HG03159 (cell line): ENCODE results near the gene TPCN1.
"Not testable (repeated sequence)": the region's sequence is repeated elsewhere in the genome, so short reads cannot be mapped to it uniquely, and the experiment has no call there.

Source experiments
- ATAC-seq: cut with Tn5 transposase; IDR thresholded peaks from one replicate; pipeline ENCODE4 v1.9.1; 2021; ENCODE audit warnings: mild to moderate bottlenecking, moderate library complexity; ENCODE audit not compliant: unreplicated experiment

The TPCN1 gene

GRCh38 chr12:113196582-113196981, 24.7 kb upstream of the TPCN1 start:
- ATAC-seq = no peak

- ATAC-seq = no peak
Measured at GRCh38 chr12:113196990-113197389, 24.3 kb upstream of the TPCN1 start.

DNA sequence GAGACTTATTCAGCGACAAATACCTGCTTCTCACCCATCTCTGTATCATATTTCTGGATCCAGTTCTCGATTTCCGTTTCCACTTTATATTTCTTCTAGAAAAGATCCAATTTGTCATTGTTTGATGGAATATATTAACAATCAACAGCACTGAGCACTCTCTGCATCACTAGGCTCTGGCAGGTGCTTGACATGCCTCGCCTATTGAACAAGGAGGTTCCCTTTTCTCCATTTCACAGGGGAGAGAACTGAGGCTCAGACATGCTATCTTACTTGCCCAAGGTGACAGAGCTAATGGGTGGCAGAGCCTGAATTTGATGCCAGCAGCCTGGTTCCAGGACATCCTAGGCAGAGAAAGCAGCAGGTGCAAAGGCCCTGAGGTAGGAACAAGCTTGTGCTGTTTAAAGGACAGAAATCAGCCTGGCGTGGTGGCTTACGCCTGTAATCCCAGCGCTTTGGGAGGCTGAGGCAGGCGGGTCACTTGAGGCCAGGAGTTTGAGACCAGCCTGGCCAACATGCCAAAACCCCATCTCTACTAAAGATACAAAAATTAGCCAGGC, 23.7 kb upstream of the TPCN1 start:
- ATAC-seq = no peak

DNA sequence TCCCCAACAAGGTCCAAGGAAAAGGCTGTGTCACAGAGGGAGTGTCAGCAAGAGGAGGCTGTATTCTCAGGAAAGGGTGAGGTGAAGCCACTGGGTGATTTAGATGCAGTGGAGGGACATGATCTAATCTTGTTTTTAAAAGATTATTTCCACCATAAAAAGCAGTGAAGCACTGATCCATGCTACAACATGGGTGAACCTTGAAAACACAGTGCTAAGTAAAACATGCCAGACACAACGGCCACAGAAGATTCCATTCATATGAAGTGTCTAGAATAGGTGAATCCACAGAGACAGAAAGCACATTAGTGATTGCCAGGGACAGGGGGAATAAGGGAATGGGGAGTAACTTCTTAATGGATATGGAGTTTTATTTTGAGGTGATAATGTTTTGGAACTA, 23.0 kb upstream of the TPCN1 start:
- ATAC-seq = no peak

DNA sequence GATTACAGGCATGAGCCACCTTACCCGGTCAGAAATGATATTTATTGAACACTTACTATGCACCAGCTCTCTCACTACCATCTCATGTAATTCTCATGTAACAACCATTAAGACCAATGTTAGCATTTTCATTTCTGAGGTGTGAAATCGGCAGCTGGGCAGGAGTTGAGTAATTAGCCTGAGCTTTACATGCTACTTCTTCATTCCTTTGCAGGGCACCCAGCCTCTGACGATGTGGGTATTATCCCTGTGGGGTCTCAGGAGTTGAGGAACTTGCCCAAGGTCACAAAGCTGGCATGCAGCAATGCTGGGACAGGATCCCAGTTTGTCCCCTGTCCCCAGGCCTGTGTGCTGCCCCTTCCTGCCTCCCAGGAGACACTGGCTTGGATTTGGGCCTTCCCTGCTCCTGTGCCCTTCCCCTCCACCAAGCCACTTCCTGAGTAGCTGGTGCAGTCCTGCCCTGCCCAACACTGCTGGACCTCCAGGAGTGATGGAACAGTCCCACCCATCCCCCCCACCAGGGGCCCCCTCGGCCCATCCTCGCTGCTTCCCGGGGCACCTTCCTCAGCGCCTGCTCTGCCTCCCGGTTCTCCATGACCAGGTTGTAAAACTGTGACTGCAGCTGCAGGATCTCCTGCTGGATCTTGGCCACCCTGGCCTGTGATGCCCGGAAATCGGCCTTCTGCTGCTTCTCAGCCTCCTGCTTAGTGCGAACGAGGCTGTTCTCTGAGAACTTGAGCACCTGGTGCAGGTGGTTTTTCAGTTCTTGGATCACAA, 21.1 kb upstream of the TPCN1 start:
- no peak for ATAC-seq

DNA sequence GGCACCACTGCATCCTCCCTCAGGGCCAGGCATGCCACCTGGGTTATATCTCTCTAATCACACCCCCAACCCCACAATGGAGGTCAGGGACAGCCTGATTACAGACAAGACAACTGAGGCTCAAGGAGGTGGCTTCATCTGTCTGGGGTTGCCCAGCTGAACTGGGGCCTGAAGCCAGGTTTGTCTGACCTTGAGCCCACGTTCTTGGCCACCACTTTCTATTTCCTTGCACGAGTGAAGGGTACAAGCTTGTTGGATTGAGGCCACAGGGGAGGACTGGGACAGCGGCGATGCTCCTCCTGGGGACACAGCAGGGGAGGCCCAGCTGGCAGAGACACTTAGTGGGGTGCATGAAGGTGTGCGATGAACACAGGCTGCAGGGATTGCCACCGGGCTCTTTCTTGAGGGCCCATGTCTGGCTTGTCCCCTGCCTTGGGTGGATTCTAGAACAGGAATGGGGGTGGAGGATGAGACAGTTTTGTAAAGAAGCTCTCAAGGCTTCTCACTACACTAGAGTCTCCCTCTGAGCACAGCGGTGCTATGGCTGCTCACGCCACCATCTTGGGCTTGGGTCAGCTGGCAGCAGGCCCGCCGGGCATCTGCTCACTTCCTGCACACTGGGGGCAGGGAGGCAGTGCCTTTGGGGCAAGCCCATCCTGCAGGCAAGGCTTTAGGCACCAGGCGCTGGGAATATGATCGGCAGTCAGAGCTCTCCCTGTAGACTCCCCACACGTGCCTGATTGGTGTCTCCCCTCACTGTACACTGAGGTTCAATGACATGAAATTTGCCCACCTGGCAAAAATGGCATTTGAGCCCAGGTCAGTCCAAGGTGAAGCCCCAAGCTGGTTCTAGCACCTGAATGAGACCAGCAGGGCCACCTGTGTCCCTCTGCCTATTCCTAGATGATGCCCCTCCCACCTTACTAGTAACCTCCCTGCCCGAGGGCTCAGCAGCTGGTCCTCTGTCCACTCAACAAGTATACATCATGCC, 19.8 kb upstream of the TPCN1 start:
- no peak for ATAC-seq

DNA sequence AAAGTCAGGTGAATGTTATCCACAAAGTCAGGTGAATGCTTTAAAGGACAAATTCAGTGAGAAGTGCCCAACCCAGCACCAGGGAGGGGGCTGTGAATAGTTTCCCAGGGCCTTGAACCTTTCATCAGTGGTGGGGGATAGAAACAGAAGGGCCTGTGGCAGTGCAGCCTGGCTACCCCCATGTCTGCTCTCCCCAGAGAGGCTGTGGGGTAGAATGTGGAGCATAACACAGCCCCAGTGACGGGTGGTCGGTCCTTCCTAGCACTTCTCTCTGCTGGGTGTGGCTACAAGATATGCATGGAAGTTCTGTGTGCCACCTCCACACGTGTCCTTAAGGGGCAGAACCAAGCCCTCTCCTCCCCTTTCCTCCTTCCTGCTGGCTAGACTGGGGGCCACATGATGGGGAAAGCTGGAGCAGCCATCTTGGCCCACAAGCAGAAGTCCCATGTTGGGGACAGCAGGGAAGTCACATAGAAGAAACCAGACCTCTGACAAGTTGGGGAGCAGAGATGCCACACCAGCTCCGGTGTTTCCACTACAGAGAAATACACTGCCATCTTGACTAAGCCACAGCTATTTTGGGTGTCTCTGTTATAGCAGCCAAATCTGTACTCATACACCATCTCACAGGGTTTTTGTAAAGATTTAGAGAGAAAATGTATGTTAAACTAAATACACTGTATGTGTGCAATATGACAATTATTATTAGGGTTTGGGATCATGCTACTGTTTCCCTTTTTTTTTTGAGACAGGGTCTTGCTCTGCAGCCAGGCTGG, 18.8 kb upstream of the TPCN1 start:
- ATAC-seq = no peak

DNA sequence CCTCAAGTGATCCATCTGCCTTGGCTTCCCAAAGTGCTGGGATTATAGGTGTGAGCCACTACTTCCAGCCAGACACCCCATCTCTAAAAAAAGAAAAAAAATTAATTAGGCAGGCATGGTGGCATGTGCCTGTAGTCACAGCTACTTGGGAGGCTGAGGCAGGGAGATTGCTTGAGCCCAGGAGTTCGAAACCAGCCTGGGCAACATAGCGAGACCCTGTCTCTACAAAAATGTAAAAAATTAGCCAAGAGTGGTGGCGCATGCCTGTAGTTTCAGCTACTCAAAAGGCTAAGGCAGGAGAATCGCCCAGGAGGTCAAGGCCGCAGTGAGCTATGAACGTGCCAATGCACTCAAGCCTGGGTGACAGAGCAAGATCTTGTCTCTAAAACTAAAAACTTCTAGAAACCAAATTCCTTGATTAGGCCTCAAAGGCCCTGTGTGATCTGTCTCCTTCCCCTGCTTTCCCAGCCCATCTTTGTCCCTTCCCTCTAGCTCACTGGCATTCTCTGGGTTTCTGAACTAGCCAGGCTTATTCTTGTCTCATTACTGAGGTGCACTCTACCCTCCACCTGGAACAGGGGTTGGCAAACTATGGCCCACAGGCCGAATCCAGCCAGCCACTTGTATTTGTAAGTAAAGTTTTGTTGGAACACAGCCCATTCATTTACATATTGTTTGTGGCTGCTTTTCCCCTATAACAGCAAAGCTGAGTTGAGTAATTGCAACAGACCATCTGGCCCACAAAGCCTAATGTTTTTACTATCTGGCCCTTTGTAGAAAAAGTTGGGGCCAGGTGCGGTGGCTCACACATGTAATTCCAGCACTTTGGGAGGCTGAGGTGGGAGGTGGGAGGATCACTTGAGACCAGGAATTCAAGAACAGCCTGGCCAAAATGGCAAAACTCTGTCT, 17.2 kb upstream of the TPCN1 start:
- no peak for ATAC-seq

DNA sequence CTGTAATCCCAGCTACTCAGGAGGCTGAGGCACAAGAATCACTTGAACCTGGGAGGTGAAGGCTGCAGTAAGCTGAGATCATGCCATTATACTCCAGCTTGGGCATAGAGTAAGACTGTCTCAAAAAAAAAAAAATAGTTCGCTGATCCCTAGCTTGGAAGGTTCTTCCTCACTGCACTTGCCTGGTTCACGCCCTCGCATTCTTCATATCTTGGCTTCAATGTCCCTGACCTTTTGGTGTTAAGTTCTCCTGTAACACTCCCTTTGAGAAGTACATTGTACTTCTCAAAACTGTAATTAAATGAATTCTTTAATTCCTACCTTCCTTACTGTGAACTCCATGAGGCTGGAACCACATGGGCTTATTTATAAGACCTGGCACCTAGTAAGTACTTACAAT, 16.5 kb upstream of the TPCN1 start:
- ATAC-seq = no peak

GRCh38 chr12:113206802-113207201, 14.5 kb upstream of the TPCN1 start:
- not testable (repeated sequence) for ATAC-seq

DNA sequence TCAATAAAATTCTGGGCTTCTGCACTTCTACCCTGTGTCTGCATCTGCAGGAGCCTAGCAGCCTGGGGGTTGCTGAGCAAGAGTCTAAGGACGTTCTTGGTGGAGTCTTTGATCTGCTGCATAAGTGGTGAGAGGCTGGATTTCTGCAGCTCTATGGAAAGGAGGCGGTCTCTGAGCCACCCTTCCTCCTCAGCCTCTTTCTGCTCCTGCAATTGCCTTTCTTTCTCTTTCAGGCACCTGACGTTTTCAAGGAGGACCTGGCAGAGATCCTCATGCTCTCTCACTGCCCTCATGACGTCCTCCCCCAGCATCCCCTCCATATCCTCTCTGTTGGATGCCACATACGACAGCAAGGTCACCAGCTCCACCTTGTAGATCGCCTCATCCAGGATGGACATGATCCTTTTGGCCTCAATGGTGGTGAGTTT, 13.6 kb upstream of the TPCN1 start:
- no peak for ATAC-seq

- peak; percentile 73 for ATAC-seq
Measured at GRCh38 chr12:113208041-113208934, 13.0 kb upstream of the TPCN1 start.

DNA sequence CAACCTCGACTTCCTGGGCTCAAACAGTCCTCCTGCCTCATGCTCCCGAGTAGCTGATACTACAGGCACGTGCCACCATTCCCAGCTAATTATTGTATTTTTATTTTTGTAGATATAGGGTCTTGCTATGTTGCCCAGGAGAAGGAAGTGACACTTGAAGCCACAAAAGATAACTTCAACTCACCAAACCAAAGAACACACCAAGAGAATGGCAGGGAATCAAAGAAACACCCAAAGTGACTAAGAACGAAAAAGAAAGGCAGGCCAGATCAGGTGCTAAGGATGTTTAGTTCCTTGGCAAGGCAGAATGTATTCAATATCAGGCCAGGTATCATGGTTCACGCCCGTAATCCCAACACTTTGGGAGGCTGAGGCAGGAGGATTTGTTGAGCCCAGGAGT, 10.1 kb upstream of the TPCN1 start:
- no peak for ATAC-seq

DNA sequence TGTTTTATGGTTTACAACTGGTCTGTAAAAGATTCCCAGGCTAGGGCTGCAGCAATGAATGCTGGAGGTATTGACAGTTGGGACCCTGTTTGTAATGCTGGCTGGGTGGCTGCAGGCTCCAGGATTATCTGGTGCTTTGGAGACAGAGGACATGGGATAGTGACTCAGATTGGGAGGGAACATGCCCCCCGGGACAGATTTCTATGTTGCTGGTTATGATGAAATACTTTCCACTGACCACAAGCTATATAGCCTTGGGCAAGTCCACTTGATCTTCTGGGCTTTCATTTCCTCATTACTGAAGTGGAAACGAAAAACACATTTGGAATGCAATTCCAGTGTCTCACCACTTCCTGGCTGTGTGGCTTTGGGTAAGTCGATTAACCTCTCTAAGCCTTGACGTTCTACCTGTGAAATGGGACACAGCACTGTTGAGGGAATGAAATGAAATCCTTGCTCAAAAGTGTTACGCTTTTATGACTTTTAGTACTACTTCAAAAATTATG, 6.3 kb upstream of the TPCN1 start:
- ATAC-seq = peak; percentile 56

DNA sequence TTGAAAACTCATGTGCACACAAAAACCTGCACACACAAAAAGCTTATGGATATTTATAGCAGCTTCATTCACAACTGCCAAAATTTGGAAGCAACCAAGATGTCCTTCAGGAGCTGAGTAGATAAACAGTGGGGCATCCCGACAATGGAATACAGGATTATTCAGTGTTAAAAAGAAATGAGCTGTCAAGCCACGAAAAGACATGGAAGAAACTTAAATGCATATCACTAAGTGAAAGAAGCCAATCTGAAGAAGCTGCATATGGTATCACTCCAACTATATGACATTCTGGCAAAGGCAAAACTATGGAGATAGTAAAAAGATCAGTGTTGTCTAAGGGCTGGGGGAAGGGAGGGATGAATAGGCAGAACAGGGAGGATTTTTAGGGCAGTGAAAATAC, 5.2 kb upstream of the TPCN1 start:
- ATAC-seq = no peak

GRCh38 chr12:113220593-113221180, 577 bp upstream of the TPCN1 start:
- peak; percentile 1 for ATAC-seq

DNA sequence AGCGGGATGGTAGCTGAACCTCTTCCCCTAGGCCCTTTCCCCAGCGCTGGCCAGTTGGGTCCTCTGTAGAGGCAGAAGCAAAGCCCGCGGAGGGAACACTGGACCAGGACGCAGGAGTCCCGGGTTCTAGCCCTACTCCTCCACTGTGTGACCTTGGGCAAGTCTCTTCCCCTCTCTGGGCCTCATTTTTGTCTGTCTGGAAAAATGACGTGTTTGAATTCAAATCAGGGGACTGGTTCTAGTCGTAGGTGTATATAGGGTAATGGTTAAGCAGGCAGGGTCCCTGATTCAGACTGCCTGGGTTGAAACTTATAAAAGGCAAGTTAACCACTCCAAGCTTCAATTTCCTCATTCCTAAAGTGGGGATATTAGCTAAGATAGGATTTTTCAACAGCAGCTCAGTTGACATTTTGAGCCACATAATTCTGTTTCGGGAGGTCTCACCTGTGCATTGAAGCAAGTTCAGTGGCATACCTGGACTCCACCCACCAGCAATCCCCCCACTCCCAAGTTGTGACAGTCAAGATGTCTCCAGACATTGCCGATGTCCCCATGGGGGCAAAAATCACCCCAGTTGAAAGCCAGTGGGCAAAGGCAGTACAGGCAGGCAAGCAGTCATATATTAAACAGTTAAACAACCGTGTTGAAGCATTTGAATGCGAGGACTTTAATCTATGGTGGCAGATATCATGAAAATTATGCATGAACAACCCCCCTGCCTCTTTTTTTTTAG, 899 bp downstream of the TPCN1 start:
- ATAC-seq = no peak
